AG04450 (cell line): Measurements from ENCODE around the gene MIPOL1. TPM values are rescaled to one million over a fixed set of nuclear protein-coding genes. Genes with fewer than 3 reads are reported as not detected.

ENCODE experiments used
- CTCF ChIA-PET: fragments of 300-600, 350-600 bp; formaldehyde crosslinking; extraction: SDS; loops from one replicate; lab custom pipeline; 2022; ENCODE audit warnings: antibody characterized with exemption, inconsistent platforms; lab: Charles Lee
- POLR2A ChIA-PET: fragments of 350-600 bp; formaldehyde crosslinking; extraction: SDS; loops from one replicate; lab custom pipeline; 2021; ENCODE audit warnings: antibody characterized with exemption, inconsistent platforms; lab: Yijun Ruan, JAX
- DNase-seq: peaks from one replicate; pipeline ENCODE4 v3.0.0-alpha.2; 2011; ENCODE audit warnings: low read depth, low spot score
- H3K27ac ChIP-seq: one replicate; pipeline ENCODE4 v1.5.1; 2012; ENCODE audit warnings: low read depth, low read length, control low read depth
- H3K27me3 ChIP-seq: one replicate; pipeline ENCODE4 v1.6.0; 2012; ENCODE audit warnings: low read length; ENCODE audit not compliant: control insufficient read depth, insufficient read depth
- H3K4me3 ChIP-seq: 2 replicates; pipeline ENCODE4 v1.5.1; 2011; ENCODE audit warnings: mild to moderate bottlenecking, low read depth, low read length, control low read depth
- H3K9me3 ChIP-seq: 2 replicates; pipeline ENCODE4 v1.5.1; 2012; ENCODE audit warnings: low read length; ENCODE audit not compliant: control insufficient read depth, insufficient read depth
- polyA plus RNA-seq: library from polyadenylated mRNA; depleted of rRNA; stranded (reverse); fragments of >200 nt; gene quantifications from 2 replicates; pipeline ENCODE4 v1.2.3, GENCODE V29; 2011
- TF ChIP-seq, protein P1 (sequence below): IDR thresholded peaks from 2 replicates; pipeline ENCODE4 v1.5.1; 2011; ENCODE audit warnings: low read depth, low read length, control low read depth, inconsistent platforms

MIPOL1 gene
- polyA plus RNA-seq, 1 experiment, result 7.0 TPM

DNA sequence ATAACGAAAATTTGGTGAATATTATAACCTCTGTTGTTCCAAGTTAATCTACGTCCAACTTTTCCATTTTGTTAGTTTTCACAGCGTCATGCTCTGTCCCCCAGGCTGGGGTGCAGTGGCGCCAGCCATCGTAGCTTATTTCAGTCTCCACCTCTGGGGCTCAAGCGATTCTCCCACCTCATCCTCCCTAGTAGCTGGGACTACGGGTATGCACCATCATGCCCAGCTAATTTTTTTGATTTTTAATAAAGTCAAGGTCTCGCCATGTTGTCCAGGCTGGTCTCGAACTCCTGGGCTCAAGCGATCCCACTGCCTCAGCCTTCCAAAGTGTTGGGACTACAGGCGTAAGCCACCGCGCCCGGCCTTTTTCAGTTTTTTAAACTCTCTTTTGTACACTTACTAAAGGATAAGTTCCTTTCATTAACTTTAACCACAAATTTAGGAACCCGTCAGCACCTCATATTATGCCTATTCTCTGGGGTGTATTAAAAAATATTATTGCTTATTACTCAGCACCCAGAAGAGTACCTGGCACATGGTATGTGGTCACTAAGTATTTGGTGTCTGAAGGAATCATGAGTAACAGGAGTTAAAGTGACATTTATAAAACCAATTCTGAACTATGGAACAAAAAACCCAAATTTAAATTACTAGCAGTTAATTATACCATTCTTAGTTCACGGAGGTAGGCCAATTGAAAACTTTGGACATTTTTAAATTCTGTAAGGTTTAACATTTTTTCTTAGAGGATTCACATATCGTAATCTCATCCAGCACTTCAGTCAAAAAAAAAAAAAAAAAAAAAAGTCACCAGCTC lies 925 bp upstream of the MIPOL1 start:
- Histone ChIP-seq H3K9me3 (no peaks in the 10 kb centered on the region), H3K4me3 (peak overlapping the region; percentile 66), H3K27ac (peak overlapping the region; percentile 95), H3K27me3 (no peaks in the 10 kb centered on the region)
- ChIA-PET CTCF (interaction anchor here (0.6 to 3.5 kb wide), 7 partner anchors 33 to 549 kb away, joined by 4 to 14 read pairs (median 4); no protein-coding TSS in a partner anchor), POLR2A (interaction anchor here (0.6 to 2.9 kb wide), 2 partner anchors 25 to 380 kb away, joined by 4 to 25 read pairs; partner anchors contain the start of gene SLC25A21)
- TF ChIP-seq, protein P1, sequence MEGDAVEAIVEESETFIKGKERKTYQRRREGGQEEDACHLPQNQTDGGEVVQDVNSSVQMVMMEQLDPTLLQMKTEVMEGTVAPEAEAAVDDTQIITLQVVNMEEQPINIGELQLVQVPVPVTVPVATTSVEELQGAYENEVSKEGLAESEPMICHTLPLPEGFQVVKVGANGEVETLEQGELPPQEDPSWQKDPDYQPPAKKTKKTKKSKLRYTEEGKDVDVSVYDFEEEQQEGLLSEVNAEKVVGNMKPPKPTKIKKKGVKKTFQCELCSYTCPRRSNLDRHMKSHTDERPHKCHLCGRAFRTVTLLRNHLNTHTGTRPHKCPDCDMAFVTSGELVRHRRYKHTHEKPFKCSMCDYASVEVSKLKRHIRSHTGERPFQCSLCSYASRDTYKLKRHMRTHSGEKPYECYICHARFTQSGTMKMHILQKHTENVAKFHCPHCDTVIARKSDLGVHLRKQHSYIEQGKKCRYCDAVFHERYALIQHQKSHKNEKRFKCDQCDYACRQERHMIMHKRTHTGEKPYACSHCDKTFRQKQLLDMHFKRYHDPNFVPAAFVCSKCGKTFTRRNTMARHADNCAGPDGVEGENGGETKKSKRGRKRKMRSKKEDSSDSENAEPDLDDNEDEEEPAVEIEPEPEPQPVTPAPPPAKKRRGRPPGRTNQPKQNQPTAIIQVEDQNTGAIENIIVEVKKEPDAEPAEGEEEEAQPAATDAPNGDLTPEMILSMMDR, result no peak
- DNase-seq, result no peak

DNA sequence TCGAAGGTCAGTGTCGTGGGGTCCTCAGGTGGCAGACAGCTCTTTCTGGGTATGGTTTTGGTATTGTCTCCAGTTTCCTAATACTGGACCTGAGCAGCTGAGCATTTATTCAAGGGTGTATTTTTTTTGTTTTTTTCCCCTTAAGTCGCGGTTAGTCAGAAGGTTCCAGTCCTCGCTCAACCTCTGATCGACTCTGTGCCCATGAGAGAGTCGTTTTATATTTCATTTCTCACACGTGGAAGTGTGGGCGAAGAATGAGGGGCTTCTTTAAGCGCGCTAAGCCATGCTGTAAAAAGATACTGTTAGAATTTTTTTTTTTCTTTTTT lies 499 bp downstream of the MIPOL1 start:
- Histone ChIP-seq H3K27ac (peak overlapping the region; percentile 78), H3K9me3 (no peaks in the 10 kb centered on the region), H3K27me3 (no peaks in the 10 kb centered on the region), H3K4me3 (peak overlapping the region; percentile 88)
- CTCF ChIA-PET, result interaction anchor here (0.6 to 3.5 kb wide), 11 partner anchors 32 to 1807 kb away, joined by 3 to 14 read pairs (median 5); no protein-coding TSS in a partner anchor
- TF ChIP-seq, protein P1, result no peak
- DNase-seq, result no peak
- POLR2A ChIA-PET, result interaction anchor here (1.1 to 2.9 kb wide), 2 partner anchors 14 to 26 kb away, joined by 3 to 25 read pairs; partner anchors contain the start of gene SLC25A21

DNA sequence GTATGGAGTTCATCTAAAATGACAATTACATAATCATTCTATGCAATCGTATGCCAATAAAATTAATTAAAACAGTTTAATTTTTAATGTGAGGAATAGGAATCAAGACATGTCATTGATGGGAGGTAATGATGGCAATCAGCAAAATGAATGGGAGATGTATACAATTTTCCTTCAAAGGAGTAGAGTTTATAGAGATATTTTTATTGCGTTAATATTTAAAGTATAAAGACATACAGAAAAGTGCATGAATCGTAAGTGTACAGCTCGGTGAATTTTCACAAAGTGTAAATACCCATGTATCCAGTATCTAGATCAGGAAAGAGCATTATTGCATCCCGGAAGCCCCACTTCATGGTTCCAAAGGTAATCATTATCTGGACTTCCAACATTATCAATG lies 1.2 kb downstream of the MIPOL1 start:
- TF ChIP-seq, protein P1, result no peak
- Histone ChIP-seq H3K27ac (no peak overlapping the region), H3K27me3 (no peaks in the 10 kb centered on the region), H3K9me3 (no peaks in the 10 kb centered on the region), H3K4me3 (peak overlapping the region; percentile 88; the same call in 1 of the 2 replicates)
- ChIA-PET CTCF (interaction anchor here (0.7 to 3.5 kb wide), 9 partner anchors 31 to 1806 kb away, joined by 3 to 14 read pairs (median 6); no protein-coding TSS in a partner anchor), POLR2A (interaction anchor here (1.1 to 2.9 kb wide), 2 partner anchors 13 to 27 kb away, joined by 3 to 25 read pairs; partner anchors contain the start of gene SLC25A21)
- DNase-seq, result no peak

DNA sequence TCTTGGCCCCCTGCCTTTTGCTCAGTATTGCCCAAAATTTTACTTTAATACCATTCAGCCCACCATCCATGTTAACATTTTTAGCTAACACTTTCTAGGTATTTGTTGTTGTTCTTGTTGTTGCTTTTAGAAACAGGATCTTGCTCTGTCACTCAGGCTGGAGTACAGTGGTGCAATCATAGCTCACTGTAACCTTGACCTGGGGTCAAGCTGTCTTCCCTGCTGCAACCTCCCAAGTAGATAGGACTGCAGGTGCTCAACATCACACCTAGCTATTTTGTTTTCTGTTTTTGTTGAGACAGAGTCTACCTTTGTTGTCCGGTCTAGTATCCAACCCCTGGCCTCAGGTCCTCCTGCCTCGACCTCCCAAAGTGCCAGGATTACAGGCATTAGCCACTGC lies 4.0 kb downstream of the MIPOL1 start:
- no peak for DNase-seq
- Histone ChIP-seq H3K27ac (no peak overlapping the region), H3K9me3 (peaks cover 8% of the 10 kb centered on the region), H3K27me3 (no peaks in the 10 kb centered on the region), H3K4me3 (no peak overlapping the region)
- CTCF ChIA-PET, result interaction anchor here (0.5 to 2.9 kb wide), 5 partner anchors 29 to 673 kb away, joined by 3 to 9 read pairs (median 4); no protein-coding TSS in a partner anchor
- POLR2A ChIA-PET, result interaction anchor here (0.7 kb wide), 1 partner anchor 13 kb away, joined by 4 read pairs; no protein-coding TSS in a partner anchor
- TF ChIP-seq, protein P1, result no peak
